NCI-H146 treated with DMSO at 0.1 percent for 48 hours (cell line): ENCODE results near the gene FAM174C.

Experiments used
- DNase-seq: peaks from one replicate; lab custom pipeline; 2025; ENCODE audit not compliant: unreplicated experiment; lab: John Stamatoyannopoulos, UW

Gene FAM174C

DNA sequence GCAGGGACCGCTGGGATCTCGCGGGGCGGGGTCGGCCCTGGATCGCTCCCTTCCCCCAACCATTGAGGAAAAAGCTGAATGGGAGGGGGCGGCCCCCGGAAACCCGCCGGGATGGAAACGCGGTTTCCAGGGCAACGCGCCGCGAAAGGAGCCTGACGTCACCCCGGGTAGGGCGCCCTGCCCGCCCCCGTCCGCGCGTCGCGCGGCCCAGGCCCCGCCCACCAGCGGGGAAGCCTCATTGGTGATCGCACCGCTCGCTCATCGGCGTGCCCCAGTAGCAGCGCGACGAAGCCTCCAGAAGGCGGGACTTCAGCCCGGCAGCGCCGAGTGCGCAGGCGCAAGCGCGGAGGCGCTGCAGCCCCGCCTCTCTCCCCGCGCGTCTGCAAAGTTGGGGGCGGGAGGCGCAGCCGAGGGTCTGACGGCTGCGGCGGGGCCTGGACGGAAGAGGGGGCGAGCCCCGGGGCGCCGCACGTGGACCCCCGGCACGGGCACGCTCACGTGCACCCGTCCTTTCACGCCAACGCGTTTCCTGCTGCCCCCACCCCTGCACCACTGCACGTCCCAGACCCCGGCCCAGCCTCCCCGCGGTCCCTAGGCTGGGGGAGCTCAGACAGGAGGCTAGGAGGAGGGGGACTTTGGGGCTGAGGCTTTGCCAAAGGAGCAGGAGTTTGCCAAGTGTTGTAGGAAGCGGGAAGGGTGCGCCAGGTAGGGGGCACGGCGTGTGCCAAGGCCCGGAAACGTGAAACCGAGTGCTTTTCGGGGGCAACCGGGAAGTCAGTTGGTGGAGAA, 14.4 kb upstream of the FAM174C start:
- DNase-seq: peak; percentile 61

- no peak for DNase-seq
Observed at GRCh38 chr19:1261538-1261797, 13.9 kb upstream of the FAM174C start.

GRCh38 chr19:1261798-1262622, 13.3 kb upstream of the FAM174C start:
- no peak for DNase-seq

GRCh38 chr19:1262623-1263123, 12.7 kb upstream of the FAM174C start:
- no peak for DNase-seq

DNA sequence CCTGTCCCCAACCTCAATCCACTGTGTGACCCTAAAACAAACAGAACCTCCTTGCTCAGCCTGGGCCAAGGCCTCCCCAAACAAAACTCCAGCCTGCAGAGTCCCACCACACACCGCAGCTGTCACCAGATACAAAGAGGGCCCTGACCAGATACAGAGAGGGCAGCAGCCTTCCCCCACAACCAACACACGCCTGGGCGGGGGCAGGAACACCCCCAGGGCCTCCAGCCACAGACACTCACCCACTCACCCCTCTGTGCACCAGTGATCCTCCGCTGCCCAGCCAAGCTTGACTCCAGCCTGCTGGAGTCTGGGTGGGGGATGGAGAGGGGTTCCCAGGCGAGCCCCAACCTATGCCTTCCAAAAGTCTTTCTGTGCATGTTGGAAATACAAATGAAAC, 12.1 kb upstream of the FAM174C start:
- no peak for DNase-seq

GRCh38 chr19:1264801-1265614, 10.3 kb upstream of the FAM174C start:
- no peak for DNase-seq

DNA sequence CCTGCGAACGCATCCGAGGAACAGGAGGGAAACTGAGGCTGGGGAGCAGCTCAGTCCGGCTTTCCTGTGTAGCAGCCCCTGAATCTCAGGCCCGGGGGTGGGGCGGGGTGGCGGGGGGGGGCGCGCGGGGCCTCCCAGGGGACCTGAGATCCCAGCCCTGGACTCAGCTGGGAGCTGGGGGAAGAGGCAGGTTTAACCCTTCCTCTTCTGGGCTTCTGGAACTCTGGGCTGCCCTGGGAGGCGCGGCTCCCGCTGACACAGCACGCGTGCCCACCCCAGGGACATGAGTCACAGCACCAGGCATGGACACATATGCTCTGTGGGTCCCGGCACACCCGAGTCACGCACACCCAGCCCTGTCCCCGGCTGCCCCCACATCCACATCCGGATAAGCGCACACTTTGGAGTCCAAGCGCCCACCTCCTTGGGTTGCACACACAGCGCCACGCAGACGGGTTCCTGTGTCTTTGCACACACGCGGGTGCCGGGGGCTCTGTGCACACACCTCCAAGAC, 9.7 kb upstream of the FAM174C start:
- no peak for DNase-seq

GRCh38 chr19:1266129-1266915, 9.0 kb upstream of the FAM174C start:
- DNase-seq: peak; percentile 50

- no peak for DNase-seq
Observed at GRCh38 chr19:1266916-1267476, 8.3 kb upstream of the FAM174C start.

DNA sequence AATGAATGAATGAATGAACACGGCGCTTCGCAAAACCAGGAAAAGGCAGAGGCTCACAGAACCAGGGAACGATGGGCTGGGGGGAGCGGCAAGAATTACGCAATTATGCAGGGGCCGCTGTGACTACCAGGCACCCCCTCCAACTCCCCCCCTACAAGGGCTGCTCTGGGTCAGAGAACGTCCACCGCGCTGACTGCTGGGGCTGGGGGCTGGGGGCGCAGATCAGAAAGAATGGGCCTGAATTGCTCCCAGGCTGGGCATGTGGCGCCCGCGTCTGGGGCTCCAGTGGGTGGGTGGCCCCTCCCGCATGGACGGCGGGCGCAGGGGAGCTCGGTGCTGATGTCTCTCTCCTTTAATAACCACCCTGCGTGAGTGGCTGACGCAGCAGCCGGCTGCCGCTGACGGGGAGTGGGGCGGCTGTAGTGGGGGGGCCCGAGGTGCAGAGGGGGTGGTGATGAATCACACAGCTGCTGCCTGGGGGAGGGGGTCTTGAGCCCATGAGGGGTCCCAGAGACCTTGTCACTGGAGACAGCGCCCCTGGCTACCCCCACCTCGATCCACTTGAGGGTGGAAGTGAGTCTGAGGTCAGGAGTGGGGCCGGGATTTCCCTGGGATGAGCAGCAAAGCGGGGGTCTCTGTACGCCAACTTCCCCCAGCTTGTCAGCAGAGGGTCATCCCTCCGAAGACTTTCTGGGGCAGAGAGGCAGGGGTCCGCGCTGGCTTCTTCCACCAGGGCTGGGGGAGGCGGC, 7.7 kb upstream of the FAM174C start:
- DNase-seq: no peak

GRCh38 chr19:1268226-1269064, 6.9 kb upstream of the FAM174C start:
- no peak for DNase-seq

DNA sequence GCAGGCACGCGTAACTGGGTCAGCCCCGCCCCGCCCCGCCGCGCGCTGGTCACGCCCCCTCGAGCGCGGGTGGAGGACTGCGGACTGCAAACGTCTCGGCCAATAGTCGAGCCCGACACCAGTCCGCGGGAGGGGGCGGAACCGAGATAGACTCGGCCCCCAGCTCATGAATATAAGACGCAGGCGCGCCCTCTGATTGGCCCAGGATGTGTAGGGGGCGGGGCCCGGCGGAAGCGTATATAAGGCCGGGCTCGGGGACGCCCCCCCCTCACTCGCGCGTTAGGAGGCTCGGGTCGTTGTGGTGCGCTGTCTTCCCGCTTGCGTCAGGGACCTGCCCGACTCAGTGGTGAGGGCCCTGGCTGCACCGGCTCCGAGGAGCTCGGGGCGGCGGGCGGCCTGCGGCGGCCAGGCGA, 6.3 kb upstream of the FAM174C start, which contains the start of gene CIRBP:
TSS of gene CIRBP (plus strand) at position 268 of the 413 bp plus-strand sequence. CDS start 1,602 bp downstream, outside the sequence.
- peak; percentile 84 for DNase-seq

- peak; percentile 39 for DNase-seq
Observed at GRCh38 chr19:1269478-1270212, 5.7 kb upstream of the FAM174C start.

DNA sequence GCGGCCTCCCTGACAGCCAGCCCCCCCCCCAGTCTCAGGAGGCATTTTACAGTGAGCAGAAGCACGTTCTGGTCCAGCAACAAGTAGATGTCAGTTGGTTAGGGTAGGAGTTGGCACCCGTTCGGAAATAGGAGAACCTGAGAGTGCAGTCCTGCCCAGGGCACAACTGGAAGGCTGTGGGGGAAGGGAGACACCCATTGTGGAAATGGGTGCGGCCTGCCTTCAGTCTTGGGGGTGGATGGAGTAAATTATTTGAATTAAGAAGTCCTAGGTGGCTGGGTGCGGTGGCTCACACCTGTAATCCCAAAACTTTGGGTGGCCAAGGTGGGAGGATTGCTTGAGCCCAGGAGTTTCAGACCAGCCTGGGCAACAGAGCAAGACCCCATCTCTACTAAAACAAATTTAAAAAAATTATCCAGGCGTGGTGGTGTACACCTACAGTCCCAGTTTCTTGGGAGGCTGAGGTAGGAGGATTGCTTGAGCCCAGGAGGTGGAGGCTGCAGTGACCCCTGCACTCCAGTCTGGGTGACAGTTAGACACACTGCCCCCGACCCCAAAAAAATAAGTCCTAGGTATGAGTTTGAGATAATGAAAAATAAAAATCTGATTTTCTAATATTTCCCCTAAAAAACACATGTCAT, 5.0 kb upstream of the FAM174C start:
- no peak for DNase-seq

DNA sequence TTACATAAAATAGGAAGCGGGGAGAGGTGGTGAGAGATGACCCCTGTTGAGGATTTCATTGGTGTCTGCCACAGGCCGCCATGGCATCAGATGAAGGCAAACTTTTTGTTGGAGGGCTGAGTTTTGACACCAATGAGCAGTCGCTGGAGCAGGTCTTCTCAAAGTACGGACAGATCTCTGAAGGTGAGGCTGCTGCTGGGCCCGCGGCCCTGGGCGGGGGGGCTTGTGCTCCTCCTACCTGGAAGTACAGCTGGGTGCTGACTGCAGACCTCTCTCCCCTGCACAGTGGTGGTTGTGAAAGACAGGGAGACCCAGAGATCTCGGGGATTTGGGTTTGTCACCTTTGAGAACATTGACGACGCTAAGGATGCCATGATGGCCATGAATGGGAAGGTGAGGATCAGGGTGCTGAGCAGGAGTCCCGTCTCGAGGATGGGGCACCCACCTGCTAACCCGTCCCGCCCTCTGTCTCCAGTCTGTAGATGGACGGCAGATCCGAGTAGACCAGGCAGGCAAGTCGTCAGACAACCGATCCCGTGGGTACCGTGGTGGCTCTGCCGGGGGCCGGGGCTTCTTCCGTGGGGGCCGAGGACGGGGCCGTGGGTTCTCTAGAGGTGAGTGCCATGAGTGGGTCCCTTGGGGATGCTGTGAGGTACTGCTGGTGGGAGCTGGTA, 4.3 kb upstream of the FAM174C start:
- no peak for DNase-seq

DNA sequence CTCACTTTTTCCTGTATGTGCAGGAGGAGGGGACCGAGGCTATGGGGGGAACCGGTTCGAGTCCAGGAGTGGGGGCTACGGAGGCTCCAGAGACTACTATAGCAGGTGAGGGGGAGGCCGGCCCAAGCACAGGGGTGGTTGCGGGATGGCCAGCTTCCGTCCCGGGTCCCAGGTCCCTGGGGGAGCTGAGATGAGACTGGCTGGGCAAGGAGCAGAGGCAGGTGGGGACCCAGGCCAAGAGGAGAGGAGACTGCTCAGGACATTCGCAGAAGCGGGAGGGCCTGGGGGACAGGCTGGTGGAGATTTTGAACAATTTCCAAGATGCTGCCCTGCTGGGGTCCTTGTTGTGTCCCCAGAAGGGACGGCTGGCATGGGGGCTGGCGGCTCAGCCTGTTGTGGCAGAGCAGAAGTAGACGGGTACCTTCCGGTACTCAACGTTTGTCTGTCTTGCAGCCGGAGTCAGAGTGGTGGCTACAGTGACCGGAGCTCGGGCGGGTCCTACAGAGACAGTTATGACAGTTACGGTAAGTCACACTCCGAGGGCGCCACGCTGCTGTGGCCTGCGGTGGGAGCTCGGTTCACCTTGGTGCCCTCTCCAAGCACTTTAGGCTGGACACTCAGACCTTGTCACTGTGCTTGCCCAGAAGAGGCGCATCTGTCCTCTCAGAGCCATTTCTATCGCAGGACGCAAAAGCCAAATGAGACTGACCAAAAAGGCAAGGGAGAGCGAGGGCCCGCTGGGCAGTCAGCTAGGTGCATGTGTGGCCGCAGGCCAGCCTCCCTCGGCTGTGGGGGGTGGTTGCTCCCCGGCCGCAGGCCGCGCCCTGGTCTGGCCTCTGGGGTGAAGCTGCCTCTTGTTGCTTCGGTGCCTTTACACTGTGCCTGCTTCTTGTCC, 3.6 kb upstream of the FAM174C start:
- no peak for DNase-seq
